K562 (cell line): Measurements from ENCODE around the gene SAMD4A. TPM values are rescaled to one million over a fixed set of nuclear protein-coding genes. Genes with fewer than 3 reads are reported as not detected.

Source experiments
- ARID1B ChIP-seq: fragments of 450-650 bp; IDR thresholded peaks from 2 replicates; pipeline ENCODE4 v1.6.1; 2016; ENCODE audit warnings: antibody characterized with exemption, mild to moderate bottlenecking, inconsistent platforms
- CHCHD3 ChIP-seq: fragments of 250-450 bp; sonication (Bioruptor Pico); IDR thresholded peaks from 2 replicates; pipeline ENCODE4 v2.1.2; 2022; ENCODE audit warnings: mild to moderate bottlenecking
- ESRRA ChIP-seq: fragments of 450-650 bp; IDR thresholded peaks from 2 replicates; pipeline ENCODE4 v1.6.1; 2014; ENCODE audit warnings: low read depth, mild to moderate bottlenecking, moderate library complexity, borderline replicate concordance
- JUN ChIP-seq, 2 experiments: sonication (generic) in 1 of 2; formaldehyde crosslinking in 1 of 2; IDR thresholded peaks; 2 replicates each; pipeline versions ENCODE4 v1.6.1 to v1.8.0; 2012 to 2022; ENCODE audit warnings: borderline replicate concordance in 2 of 2, mild to moderate bottlenecking in 2 of 2, improper control_type of control experiment in 1 of 2, low read depth in 1 of 2, low read length in 1 of 2, missing genetic modification reagents in 1 of 2
- NFIX ChIP-seq: fragments of 250-450 bp; sonication (Bioruptor Pico); IDR thresholded peaks from 2 replicates; pipeline ENCODE4 v1.4.0; 2020; ENCODE audit warnings: low read depth, mild to moderate bottlenecking, moderate library complexity
- RCOR1 ChIP-seq, 2 experiments: IDR thresholded peaks; 2 replicates each; pipeline ENCODE4 v1.6.1; 2012; ENCODE audit warnings: low read depth in 2 of 2, low read length in 2 of 2, borderline replicate concordance in 1 of 2, improper control_type of control experiment in 1 of 2
- TCF3 ChIP-seq: sonication (generic); formaldehyde crosslinking; IDR thresholded peaks from 2 replicates; pipeline ENCODE4 v1.4.0; 2020; ENCODE audit warnings: mild to moderate bottlenecking, missing genetic modification reagents
- YBX1 ChIP-seq: fragments of 450-650 bp; IDR thresholded peaks from 2 replicates; pipeline ENCODE4 v1.7.1; 2016; ENCODE audit warnings: mild to moderate bottlenecking
- ZBTB8A ChIP-seq: fragments of 450-650 bp; IDR thresholded peaks from 2 replicates; pipeline ENCODE4 v1.6.1; 2018; ENCODE audit warnings: mild to moderate bottlenecking, moderate library complexity; ENCODE audit not compliant: partially characterized antibody
- polyA plus RNA-seq, 8 experiments: library from polyadenylated mRNA; depleted of rRNA in 4 of 8; stranded (reverse) in 5 of 8; unstranded in 3 of 8; fragments of >200 nt; fragmentation: Nextera tagmentation in 2 of 8; fragmentation: Illumina TruSeq in 1 of 8; extraction: Ambion mirVana in 2 of 8; extraction: Trizol in 1 of 8; gene quantifications; 2 replicates each; pipeline versions ENCODE4 v1.2.1 to v1.2.3, GENCODE V29; 2011 to 2014; ENCODE audit warnings: inconsistent platforms in 1 of 8, missing spikeins in 1 of 8
- total RNA-seq, 7 experiments: library from RNA; depleted of rRNA in 6 of 7; stranded (reverse); fragments of >200 nt in 6 of 7; fragmentation: Illumina TruSeq in 2 of 7; extraction: Trizol in 2 of 7; gene quantifications; 2 replicates each; pipeline versions ENCODE4 v1.2.1 to v1.2.3, GENCODE V29; 2011 to 2021; ENCODE audit warnings: low replicate concordance in 1 of 7
- TF ChIP-seq, protein P1 (sequence below): IDR thresholded peaks from 2 replicates; pipeline ENCODE4 v1.6.1; 2016; ENCODE audit warnings: missing genetic modification characterization, missing compliant biosample characterization
- TF ChIP-seq, protein P2 (sequence below), 2 experiments: fragments of 200-800 bp in 1 of 2; sonication (Bioruptor generic) in 1 of 2; sonication (generic) in 1 of 2; formaldehyde crosslinking in 1 of 2; IDR thresholded peaks in 1 of 2; conservative IDR thresholded peaks in 1 of 2; 2 replicates each; pipeline versions ENCODE4 v1.5.0 to v1.6.1; 2016 to 2020; ENCODE audit warnings: missing compliant biosample characterization in 1 of 2, missing genetic modification characterization in 1 of 2, missing genetic modification reagents in 1 of 2
- TF ChIP-seq, protein P3 (sequence below), 2 experiments: fragments of 450-650 bp; conservative IDR thresholded peaks; 2 replicates each; pipeline ENCODE4 v1.6.1; 2017; ENCODE audit warnings: mild to moderate bottlenecking in 2 of 2, moderate library complexity in 2 of 2

SAMD4A gene
- total and polyA plus RNA-seq, 9 of the 15 experiments (the other 6 are each of a cell fraction or from before 2014, with no cell fraction given), result 0.66 to 6.8 (median 3.3) TPM

DNA sequence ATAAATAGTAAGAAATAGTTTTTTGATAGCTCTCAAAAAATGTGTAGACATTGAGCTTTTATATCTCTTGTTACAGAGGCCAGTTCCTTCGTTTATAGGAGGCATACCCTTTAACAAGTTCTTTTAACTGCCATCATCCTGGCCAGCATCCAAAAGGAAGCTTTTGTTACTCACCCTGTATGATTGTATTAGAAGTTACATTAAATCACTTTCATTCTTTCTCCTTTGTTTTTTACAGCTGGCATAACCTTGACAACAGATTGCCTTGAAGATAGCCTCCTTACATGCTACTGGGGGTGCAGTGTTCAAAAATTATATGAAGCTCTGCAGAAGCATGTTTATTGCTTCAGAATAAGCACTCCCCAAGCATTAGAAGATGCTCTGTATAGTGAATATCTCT is 37.1 kb upstream of the SAMD4A start (continued):
- TF ChIP-seq ESRRA (no peak), ZBTB8A (no peak), RCOR1 (IDR thresholded peaks at IDR 0.05; ENCODE audit: borderline replicate concordance in 1 of 2, low read depth in 2 of 2, low read length in 2 of 2) (no peak), NFIX (CRISPR knock-in tag) (no peak), YBX1 (no peak), TCF3 (CRISPR knock-in tag) (no peak), ARID1B (no peak), JUN (IDR thresholded peaks at IDR 0.05; ENCODE audit: borderline replicate concordance, low read depth, low read length) (no peak), JUN (CRISPR knock-in tag; IDR thresholded peaks at IDR 0.05; ENCODE audit: borderline replicate concordance) (no peak), CHCHD3 (CRISPR knock-in tag) (no peak)
- TF ChIP-seq, protein P1, sequence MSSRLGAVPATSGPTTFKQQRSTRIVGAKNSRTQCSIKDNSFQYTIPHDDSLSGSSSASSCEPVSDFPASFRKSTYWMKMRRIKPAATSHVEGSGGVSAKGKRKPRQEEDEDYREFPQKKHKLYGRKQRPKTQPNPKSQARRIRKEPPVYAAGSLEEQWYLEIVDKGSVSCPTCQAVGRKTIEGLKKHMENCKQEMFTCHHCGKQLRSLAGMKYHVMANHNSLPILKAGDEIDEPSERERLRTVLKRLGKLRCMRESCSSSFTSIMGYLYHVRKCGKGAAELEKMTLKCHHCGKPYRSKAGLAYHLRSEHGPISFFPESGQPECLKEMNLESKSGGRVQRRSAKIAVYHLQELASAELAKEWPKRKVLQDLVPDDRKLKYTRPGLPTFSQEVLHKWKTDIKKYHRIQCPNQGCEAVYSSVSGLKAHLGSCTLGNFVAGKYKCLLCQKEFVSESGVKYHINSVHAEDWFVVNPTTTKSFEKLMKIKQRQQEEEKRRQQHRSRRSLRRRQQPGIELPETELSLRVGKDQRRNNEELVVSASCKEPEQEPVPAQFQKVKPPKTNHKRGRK (tag), result no peak
- TF ChIP-seq, protein P2, sequence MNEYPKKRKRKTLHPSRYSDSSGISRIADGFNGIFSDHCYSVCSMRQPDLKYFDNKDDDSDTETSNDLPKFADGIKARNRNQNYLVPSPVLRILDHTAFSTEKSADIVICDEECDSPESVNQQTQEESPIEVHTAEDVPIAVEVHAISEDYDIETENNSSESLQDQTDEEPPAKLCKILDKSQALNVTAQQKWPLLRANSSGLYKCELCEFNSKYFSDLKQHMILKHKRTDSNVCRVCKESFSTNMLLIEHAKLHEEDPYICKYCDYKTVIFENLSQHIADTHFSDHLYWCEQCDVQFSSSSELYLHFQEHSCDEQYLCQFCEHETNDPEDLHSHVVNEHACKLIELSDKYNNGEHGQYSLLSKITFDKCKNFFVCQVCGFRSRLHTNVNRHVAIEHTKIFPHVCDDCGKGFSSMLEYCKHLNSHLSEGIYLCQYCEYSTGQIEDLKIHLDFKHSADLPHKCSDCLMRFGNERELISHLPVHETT (CRISPR knock-in tag; conservative IDR thresholded peaks at IDR 0.05 in 1 of 2, IDR thresholded peaks at IDR 0.05 in 1 of 2), result no peak
- TF ChIP-seq, protein P3, sequence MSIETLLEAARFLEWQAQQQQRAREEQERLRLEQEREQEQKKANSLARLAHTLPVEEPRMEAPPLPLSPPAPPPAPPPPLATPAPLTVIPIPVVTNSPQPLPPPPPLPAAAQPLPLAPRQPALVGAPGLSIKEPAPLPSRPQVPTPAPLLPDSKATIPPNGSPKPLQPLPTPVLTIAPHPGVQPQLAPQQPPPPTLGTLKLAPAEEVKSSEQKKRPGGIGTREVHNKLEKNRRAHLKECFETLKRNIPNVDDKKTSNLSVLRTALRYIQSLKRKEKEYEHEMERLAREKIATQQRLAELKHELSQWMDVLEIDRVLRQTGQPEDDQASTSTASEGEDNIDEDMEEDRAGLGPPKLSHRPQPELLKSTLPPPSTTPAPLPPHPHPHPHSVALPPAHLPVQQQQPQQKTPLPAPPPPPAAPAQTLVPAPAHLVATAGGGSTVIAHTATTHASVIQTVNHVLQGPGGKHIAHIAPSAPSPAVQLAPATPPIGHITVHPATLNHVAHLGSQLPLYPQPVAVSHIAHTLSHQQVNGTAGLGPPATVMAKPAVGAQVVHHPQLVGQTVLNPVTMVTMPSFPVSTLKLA (conservative IDR thresholded peaks at IDR 0.05), result no peak
